Fibroblast of mammary gland (primary cell): ENCODE data around the gene UFD1.

Experiments used
- DNase-seq: peaks from one replicate; pipeline ENCODE4 v3.0.0-alpha.2; 2010; ENCODE audit warnings: low read depth
- H3K4me3 ChIP-seq: 2 replicates; pipeline ENCODE4 v1.5.1; 2011; ENCODE audit warnings: low read depth, mild to moderate bottlenecking, low read length, moderate library complexity; ENCODE audit not compliant: control insufficient read depth
- TF ChIP-seq, protein P1 (sequence below): conservative IDR thresholded peaks from 2 replicates; pipeline ENCODE4 v1.5.1; 2011; ENCODE audit warnings: low read depth, low read length, inconsistent platforms; ENCODE audit not compliant: control insufficient read depth, insufficient read depth

Gene UFD1

DNA sequence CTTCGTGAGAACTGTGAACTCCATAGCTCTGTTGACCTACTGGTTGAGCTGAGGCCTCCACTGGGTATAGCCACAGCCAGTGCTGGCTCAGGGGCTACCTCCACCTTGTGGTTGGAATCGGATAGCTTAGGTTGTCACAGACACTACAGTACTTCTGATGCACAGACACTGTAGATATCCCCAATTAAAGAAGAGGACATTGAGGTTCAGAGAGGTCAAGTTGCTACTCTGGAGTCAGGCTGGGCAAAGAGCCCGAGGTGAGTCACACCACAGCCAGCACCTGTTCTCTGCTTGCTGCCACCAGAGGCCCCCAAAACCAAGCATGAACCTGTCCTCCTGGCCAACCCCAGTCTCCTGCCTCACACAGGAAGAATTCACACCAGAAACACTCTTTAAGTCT lies 5.4 kb downstream of the UFD1 start:
- peak; percentile 37 for DNase-seq
- no peak overlapping the region for H3K4me3 ChIP-seq
- TF ChIP-seq, protein P1, sequence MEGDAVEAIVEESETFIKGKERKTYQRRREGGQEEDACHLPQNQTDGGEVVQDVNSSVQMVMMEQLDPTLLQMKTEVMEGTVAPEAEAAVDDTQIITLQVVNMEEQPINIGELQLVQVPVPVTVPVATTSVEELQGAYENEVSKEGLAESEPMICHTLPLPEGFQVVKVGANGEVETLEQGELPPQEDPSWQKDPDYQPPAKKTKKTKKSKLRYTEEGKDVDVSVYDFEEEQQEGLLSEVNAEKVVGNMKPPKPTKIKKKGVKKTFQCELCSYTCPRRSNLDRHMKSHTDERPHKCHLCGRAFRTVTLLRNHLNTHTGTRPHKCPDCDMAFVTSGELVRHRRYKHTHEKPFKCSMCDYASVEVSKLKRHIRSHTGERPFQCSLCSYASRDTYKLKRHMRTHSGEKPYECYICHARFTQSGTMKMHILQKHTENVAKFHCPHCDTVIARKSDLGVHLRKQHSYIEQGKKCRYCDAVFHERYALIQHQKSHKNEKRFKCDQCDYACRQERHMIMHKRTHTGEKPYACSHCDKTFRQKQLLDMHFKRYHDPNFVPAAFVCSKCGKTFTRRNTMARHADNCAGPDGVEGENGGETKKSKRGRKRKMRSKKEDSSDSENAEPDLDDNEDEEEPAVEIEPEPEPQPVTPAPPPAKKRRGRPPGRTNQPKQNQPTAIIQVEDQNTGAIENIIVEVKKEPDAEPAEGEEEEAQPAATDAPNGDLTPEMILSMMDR: no peak

DNA sequence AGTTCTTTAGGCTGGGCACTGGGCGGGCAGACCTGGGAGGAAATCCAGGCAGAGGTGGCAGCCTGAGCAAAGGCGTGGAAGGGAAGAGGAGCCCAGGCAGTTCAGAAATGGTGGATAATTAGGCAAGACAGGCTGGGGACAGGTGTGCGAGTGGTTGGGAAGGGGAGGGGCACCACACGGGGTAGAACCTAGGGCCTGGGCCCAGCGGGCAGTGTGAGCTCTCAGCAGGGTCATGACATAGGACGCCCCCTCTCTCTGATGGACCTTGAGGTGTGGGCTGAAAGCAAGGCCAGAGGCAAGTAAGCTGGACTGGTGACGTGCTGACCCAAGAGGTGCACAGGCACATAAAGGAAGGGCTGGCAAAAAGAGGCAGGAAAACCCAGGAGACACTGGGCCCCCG lies 6.8 kb downstream of the UFD1 start:
- DNase-seq: no peak
- H3K4me3 ChIP-seq: no peak overlapping the region
- TF ChIP-seq, protein P1: no peak

DNA sequence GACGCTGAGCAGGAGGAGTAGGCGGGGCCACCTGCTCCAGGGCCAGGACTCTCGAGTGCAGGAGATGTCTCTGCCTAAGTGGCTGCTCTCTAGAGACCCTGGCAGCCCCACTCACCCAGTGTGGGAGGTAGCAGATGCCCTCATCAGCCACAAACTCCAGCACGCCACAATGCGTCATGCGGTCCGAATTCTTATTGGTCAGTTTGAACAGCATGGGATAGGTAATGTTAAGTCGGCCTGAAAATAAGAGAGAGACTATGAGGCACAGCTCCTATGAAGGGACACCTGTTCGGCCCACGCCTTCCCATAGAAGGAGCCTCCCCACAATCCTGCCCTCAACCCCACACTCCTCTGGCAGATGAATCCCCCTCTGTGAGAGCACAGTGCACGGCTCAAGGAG lies 7.4 kb downstream of the UFD1 start:
- H3K4me3 ChIP-seq: no peak overlapping the region
- no peak for DNase-seq
- TF ChIP-seq, protein P1: no peak

DNA sequence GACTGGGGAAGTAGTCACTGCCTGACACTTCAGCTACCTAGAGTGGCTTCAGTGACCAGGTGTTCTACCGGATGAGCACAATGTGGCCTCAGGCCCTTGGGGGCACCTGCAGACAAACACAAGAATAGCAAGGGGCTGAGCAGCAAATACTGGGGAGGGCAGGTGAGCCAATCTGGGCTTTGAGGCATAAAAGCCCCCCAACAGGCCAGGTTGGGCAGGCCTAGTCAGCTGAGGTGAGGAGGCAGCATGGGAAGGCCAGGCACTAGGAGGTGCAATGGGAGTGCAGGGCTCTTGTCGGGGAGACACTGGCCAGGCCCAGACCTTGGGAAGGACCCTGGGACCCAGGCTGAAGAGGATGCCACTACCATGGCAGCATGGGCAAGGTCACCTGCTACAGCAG lies 9.0 kb downstream of the UFD1 start:
- DNase-seq: no peak
- TF ChIP-seq, protein P1: no peak

DNA sequence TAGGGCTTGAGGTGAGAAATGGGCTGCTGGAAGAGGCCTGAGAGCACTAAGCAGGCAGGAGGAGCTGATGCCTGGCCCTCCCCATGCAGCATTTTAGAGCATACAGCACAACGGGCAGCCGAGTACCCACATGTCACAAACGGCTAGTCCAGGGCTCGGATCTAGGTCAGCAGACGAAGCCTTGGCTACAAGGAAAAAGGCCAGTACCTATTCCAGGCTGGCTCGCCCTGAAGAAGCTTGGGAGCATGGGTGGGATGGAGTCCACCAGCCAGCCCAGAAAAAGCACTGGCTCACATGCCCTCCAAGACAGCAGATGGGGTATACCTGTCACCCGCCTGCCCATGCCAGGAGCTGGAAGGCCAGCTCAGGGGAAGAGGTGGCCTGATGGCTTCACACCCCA lies 9.6 kb downstream of the UFD1 start:
- TF ChIP-seq, protein P1: no peak
- no peak for DNase-seq
- H3K4me3 ChIP-seq: no peak overlapping the region

More for the DNA sequence above, 9.0 kb downstream of the UFD1 start:
- H3K4me3 ChIP-seq: no peak overlapping the region

DNA sequence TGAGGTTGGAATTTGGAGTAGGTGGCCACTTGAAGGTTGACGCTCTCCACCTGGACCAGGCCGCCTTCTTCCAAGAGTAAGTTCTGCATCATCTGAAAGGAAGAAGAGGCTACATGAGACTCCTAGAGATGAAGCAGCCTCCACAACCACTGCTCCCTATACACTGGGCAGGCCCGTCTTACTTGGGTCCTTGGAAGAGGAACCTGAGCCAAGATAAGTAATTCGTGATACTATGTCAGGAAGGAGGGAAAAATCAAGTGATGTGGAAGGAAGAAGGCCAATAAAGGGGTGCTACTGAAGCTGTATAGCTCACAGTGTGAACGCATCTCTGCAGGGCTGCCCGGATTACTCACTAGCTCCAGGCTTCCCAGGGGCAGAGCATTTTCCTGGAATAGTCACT lies 11.1 kb downstream of the UFD1 start:
- TF ChIP-seq, protein P1: no peak
- DNase-seq: no peak
- H3K4me3 ChIP-seq: no peak overlapping the region

DNA sequence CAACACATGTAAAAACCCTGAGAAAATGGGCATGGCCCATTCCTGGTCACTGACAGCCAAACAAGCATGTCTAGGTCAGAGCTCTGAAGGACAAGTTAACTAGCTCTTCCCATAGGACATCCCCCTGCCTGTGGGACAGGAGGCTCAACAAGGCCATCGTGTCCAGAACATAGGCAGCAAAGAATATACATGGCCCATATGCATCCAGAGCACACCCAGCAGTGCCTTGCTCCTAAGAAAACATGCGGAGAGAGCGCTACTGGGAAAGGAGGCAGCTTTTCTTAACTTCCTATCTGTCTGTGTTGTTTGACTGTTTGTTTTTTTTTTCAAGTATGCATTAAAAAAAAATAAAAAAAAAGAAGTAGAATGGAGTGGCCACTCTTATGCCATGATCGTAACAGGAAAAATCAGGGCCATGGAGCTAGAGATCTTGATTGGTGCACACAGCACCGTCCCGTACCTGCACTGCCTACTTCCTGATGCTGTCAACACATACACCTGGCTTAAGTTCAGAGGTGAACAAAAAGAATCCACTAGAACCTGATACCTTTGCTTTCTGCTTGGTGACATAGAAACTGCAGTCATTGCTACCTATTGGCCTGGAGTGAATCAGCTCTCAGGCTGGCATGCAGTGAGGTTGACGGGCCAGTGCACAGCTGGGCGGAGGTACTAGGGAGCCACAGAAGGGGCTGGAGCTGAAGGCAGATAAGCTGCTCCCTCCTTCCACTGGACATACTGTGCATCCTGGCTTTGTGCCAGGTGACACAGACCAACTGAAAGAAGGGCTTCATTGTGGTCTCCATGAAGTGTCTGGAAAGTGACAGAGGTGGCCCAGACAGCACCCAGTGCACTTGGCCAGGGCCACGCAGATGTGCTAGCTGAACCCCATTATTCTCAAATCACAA lies 11.9 kb downstream of the UFD1 start:
- no peak for DNase-seq
- H3K4me3 ChIP-seq: no peak overlapping the region
- TF ChIP-seq, protein P1: no peak
